ENCODE data around the gene VAPB. TPM values are rescaled to one million over a fixed set of nuclear protein-coding genes. Genes with fewer than 3 reads are reported as not detected.

The VAPB gene
- total RNA-seq, 1 experiment from 2014 or later, result 51.1 TPM

DNA sequence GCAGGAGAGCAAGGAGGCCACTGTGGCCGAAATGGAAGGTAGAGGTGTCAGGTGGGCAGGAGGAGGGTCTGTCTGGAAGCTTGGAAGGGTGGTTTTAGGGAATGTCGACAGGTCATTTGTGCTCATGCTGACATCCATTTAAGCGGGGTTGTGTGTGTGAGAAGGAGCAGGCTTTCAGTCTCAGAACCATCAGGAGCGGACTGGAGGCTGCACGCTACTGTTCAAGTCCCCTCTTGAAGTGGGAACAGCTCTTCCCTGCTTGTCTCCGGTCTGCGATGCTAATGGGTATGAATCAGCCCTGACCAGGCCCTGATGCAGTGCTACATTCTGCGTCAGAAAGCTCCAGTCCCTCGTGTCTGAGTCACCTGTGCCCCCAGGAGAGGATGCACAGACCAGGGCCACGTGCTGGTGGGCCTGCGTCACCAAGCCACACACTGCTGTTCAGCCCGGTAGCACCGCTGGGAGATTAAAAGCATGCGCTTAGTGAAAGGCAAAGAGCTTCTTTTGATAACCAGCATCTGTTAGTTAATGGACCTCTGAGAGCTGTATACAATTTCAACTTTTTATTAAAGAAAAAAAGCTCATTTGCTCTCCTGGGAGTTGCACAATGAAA, 68.2 kb downstream of the VAPB start:
- CTCF ChIA-PET, result no interaction called here
- intact Hi-C loops (cut with micrococcal nuclease), result no loop called here

DNA sequence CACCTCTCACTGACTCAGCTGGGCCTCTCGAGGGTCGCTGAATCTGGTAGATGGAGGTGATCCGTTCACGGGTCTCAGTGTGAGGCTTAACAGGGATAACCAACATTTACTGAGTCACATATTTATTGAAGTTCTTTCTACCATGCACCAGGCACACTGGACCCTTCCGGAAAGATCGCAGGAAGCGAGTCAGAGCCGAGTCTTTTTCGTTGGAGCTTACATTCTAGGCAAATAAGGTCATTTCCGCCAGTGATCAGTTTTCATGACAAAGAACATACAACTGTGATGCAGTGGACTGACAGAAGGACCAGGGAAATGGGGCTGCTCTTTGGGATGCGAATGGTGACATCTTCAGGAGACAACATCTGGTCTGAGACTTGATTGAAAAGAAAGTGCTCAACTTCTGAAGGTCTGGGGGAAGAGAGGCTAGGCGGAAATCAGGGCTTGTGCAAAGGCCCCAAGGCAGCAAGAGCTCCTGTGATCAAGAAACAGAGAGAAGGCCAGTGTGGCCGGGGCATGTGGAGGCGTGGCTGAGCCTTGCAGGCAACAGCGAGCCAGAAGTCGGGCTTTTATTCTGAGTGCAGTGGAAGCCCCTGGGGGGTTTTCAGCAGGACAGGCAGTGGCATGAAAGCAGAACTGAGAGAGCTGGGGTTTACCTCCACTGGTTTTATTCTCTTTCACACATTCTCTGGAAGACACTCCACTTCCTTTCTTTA, 69.5 kb downstream of the VAPB start:
- Histone ChIP-seq H3K27ac (ENCODE audit: low read depth, low read length) (no peak overlapping the region), H3K27me3 (ENCODE audit: insufficient read depth, low read length) (no peaks in the 10 kb centered on the region), H3K4me3 (replicated peaks in 1 of 2; ENCODE audit: low read depth in 1 of 2, low read length in 2 of 2) (no peak overlapping the region), H3K4me2 (ENCODE audit: low read length) (no peak overlapping the region), H3K4me1 (ENCODE audit: control insufficient read depth in 1 of 2, insufficient read depth in 2 of 2, low read length in 2 of 2) (no peaks in the 10 kb centered on the region), H3K9ac (ENCODE audit: low read length) (no peak overlapping the region), H3K9me2 (ENCODE audit: insufficient read depth) (no peaks in the 10 kb centered on the region), H4K20me1 (ENCODE audit: insufficient read depth) (no peaks in the 10 kb centered on the region), H3K36me3 (ENCODE audit: control insufficient read depth in 1 of 2, insufficient read depth in 2 of 2, low read length in 2 of 2) (0 out of 4 replicates have a peak, but pooled peaks cover 0 to 4% of the 10 kb centered on the region in 2 experiments), H2AFZ (ENCODE audit: low read depth, low read length, poor library complexity, severe bottlenecking) (no peak overlapping the region), H3K79me2 (ENCODE audit: insufficient read depth, low read length) (no peaks in the 10 kb centered on the region), H3K9me3 (ENCODE audit: control insufficient read depth in 1 of 2, insufficient read depth in 1 of 2, low read depth in 1 of 2, low read length in 2 of 2) (no peaks in the 10 kb centered on the region; a peak in 1 of 4 replicates)
- RAD21 ChIA-PET (ENCODE audit: low non-redundant PET in 1 of 2, low total read pairs in 2 of 2, uncharacterized antibody in 2 of 2, unreplicated experiment in 2 of 2), result no interaction called here
- ATAC-seq, result no peak
- TF ChIP-seq EGR1 (IDR thresholded peaks at IDR 0.05; ENCODE audit: low read depth), result no peak
- TF ChIP-seq TCF7L2 (IDR thresholded peaks at IDR 0.05; ENCODE audit: borderline replicate concordance, extremely low read depth, insufficient read depth, insufficient read length), result no peak
- no peak for TF ChIP-seq EZH2phosphoT487 (IDR thresholded peaks at IDR 0.05; ENCODE audit: borderline replicate concordance)
- no peak for TF ChIP-seq YY1 (IDR thresholded peaks at IDR 0.05; ENCODE audit: extremely low read depth, insufficient replicate concordance, low read depth, low read length)
- TF ChIP-seq CBX3 (IDR thresholded peaks at IDR 0.05; ENCODE audit: low read depth), result no peak
- no peak for TF ChIP-seq RAD21 (IDR thresholded peaks at IDR 0.05; ENCODE audit: low read depth)
- TF ChIP-seq ELF1 (IDR thresholded peaks at IDR 0.05; ENCODE audit: borderline replicate concordance, low read depth), result no peak
- TF ChIP-seq SP1 (IDR thresholded peaks at IDR 0.05; ENCODE audit: low read depth), result no peak
- no peak for TF ChIP-seq SRF (IDR thresholded peaks at IDR 0.05; ENCODE audit: low read depth)
- no peak for TF ChIP-seq JUND (IDR thresholded peaks at IDR 0.05)
- no peak for TF ChIP-seq ZFX (IDR thresholded peaks at IDR 0.05)
- TF ChIP-seq, protein P1, sequence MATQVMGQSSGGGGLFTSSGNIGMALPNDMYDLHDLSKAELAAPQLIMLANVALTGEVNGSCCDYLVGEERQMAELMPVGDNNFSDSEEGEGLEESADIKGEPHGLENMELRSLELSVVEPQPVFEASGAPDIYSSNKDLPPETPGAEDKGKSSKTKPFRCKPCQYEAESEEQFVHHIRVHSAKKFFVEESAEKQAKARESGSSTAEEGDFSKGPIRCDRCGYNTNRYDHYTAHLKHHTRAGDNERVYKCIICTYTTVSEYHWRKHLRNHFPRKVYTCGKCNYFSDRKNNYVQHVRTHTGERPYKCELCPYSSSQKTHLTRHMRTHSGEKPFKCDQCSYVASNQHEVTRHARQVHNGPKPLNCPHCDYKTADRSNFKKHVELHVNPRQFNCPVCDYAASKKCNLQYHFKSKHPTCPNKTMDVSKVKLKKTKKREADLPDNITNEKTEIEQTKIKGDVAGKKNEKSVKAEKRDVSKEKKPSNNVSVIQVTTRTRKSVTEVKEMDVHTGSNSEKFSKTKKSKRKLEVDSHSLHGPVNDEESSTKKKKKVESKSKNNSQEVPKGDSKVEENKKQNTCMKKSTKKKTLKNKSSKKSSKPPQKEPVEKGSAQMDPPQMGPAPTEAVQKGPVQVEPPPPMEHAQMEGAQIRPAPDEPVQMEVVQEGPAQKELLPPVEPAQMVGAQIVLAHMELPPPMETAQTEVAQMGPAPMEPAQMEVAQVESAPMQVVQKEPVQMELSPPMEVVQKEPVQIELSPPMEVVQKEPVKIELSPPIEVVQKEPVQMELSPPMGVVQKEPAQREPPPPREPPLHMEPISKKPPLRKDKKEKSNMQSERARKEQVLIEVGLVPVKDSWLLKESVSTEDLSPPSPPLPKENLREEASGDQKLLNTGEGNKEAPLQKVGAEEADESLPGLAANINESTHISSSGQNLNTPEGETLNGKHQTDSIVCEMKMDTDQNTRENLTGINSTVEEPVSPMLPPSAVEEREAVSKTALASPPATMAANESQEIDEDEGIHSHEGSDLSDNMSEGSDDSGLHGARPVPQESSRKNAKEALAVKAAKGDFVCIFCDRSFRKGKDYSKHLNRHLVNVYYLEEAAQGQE (IDR thresholded peaks at IDR 0.05; ENCODE audit: low read depth), result no peak
- no peak for TF ChIP-seq EZH2 (IDR thresholded peaks at IDR 0.05)
- TF ChIP-seq ZNF274 (IDR thresholded peaks at IDR 0.05; ENCODE audit: low read depth, low read length), result no peak
- no TSS peak for BruUV-seq (replicated peaks)
- CTCF ChIA-PET, result no interaction called here
- intact Hi-C loops (cut with micrococcal nuclease), result no loop called here
- POLR2A ChIA-PET, result no interaction called here
- DNase-seq (ENCODE audit: low read depth, low spot score), result no peak

More for the DNA sequence above, 68.2 kb downstream of the VAPB start:
- POLR2A ChIA-PET, result no interaction called here
- DNase-seq (ENCODE audit: low read depth, low spot score) (no peak), ATAC-seq (no peak)
- no peaks in the 10 kb centered on the region for H3K79me2 ChIP-seq (ENCODE audit: insufficient read depth, low read length)
- no peak overlapping the region for H3K4me2 ChIP-seq (ENCODE audit: low read length)
- RAD21 ChIA-PET (ENCODE audit: low non-redundant PET in 1 of 2, low total read pairs in 2 of 2, uncharacterized antibody in 2 of 2, unreplicated experiment in 2 of 2), result no interaction called here
- H3K9ac ChIP-seq (ENCODE audit: low read length), result no peak overlapping the region
- H2AFZ ChIP-seq (ENCODE audit: low read depth, low read length, poor library complexity, severe bottlenecking), result no peak overlapping the region
- H3K4me3 ChIP-seq (replicated peaks in 1 of 2; ENCODE audit: low read depth in 1 of 2, low read length in 2 of 2), result no peak overlapping the region
- H3K9me2 ChIP-seq (ENCODE audit: insufficient read depth), result no peaks in the 10 kb centered on the region
- H3K9me3 ChIP-seq (ENCODE audit: control insufficient read depth in 1 of 2, insufficient read depth in 1 of 2, low read depth in 1 of 2, low read length in 2 of 2), result no peaks in the 10 kb centered on the region; a peak in 1 of 4 replicates
- H3K36me3 ChIP-seq (ENCODE audit: control insufficient read depth in 1 of 2, insufficient read depth in 2 of 2, low read length in 2 of 2), result 0 out of 4 replicates have a peak, but pooled peaks cover 0 to 4% of the 10 kb centered on the region in 2 experiments
- no peaks in the 10 kb centered on the region for H4K20me1 ChIP-seq (ENCODE audit: insufficient read depth)
- BruUV-seq (replicated peaks), result no TSS peak
- TF ChIP-seq ZFX (IDR thresholded peaks at IDR 0.05) (no peak), JUND (IDR thresholded peaks at IDR 0.05) (no peak), SRF (IDR thresholded peaks at IDR 0.05; ENCODE audit: low read depth) (no peak)
- H3K4me1 ChIP-seq (ENCODE audit: control insufficient read depth in 1 of 2, insufficient read depth in 2 of 2, low read length in 2 of 2), result no peaks in the 10 kb centered on the region
- no peak overlapping the region for H3K27ac ChIP-seq (ENCODE audit: low read depth, low read length)
- H3K27me3 ChIP-seq (ENCODE audit: insufficient read depth, low read length), result no peaks in the 10 kb centered on the region
